Activated T-helper 1 cell treated with Interleukin-2 at 50 U/mL for 16 hours (primary cell): ENCODE data around the gene FAM13A.
"Not testable (repeated sequence)": the region's sequence is repeated elsewhere in the genome, so short reads cannot be mapped to it uniquely, and the experiment has no call there.

Experiments used
- DNase-seq: peaks from one replicate; pipeline ENCODE4 v3.0.0-alpha.2; 2020; ENCODE audit warnings: low read depth

FAM13A gene

GRCh38 chr4:89056953-89057398, at the start of gene FAM13A:
TSS of gene FAM13A (minus strand) at chr4:89057185. CDS start at chr4:89056964, 221 bp downstream.
- no peak for DNase-seq

- DNase-seq = no peak
Measured at GRCh38 chr4:89105726-89106125, 48.7 kb upstream of the FAM13A start.

GRCh38 chr4:89101256-89102161, 44.5 kb upstream of the FAM13A start:
- DNase-seq = no peak

- no peak for DNase-seq
Measured at GRCh38 chr4:89100853-89101252, 43.9 kb upstream of the FAM13A start.

- no peak for DNase-seq
Measured at GRCh38 chr4:89099471-89099870, 42.5 kb upstream of the FAM13A start.

- no peak for DNase-seq
Measured at GRCh38 chr4:89099034-89099433, 42.0 kb upstream of the FAM13A start.

GRCh38 chr4:89078300-89078699, 21.3 kb upstream of the FAM13A start:
- no peak for DNase-seq

DNA sequence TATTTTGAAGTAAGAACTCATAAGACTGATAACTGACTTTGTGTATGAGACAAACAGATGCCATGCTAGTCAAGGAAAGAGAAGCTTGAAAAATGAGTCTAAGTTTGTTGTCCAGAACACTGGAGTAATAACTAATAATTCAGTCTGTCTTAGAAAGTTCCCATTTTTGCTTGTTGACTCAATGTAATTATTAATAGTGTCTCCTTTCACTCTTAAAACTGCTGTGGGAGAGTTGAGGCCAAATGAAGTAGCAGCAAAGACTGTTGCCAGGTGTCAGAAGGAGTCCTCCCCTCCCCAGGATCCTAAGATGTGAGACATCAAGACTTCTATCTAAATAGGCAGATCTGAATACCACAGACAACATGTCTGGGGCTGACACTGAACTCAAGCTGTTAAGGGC, 20.8 kb upstream of the FAM13A start:
- DNase-seq = no peak

DNA sequence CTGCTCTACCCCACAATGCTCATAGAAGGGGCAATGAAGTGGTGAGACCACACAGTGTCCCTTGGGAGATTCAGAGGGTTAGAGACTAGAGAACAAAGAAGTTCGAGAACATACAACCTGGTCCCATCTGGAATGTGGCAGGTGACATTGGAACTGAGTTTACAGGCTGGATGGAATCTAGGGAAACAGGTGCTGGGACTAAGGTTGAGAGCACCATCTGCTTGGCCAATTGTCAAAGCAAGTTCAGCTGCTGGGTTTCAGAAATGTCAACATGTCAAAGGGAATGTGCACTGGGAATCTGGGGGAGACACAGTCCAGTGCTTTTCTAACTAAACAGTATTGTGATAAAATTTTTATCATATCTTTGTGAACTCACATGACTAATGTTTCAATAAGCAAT, 15.9 kb upstream of the FAM13A start:
- no peak for DNase-seq

GRCh38 chr4:89071311-89071710, 14.3 kb upstream of the FAM13A start:
- no peak for DNase-seq

- no peak for DNase-seq
Measured at GRCh38 chr4:89070041-89070440, 13.1 kb upstream of the FAM13A start.

- no peak for DNase-seq
Measured at GRCh38 chr4:89069481-89069880, 12.5 kb upstream of the FAM13A start.

- DNase-seq = no peak
Measured at GRCh38 chr4:89067417-89067816, 10.4 kb upstream of the FAM13A start.

- no peak for DNase-seq
Measured at GRCh38 chr4:89064848-89065247, 7.9 kb upstream of the FAM13A start.

DNA sequence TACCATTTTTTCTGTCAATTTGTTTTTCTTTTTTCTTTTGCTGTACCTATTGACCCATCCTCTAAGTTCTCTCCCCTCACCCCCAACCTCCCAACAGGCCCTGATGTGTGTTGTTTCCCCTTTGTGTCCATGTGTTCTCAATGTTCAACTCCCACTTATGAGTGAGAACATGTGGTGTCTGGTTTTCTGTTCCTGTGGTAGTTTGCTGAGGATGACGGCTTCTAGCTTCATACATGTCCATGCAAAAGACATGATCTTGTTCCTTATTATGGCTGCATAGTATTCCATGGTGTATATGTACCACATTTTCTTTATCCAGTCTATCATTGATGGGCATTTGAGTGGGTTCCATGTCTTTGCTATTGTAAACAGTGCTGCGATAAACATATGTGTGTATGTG, 859 bp upstream of the FAM13A start:
- DNase-seq = not testable (repeated sequence)

GRCh38 chr4:89056292-89056952, 563 bp downstream of the FAM13A start:
- no peak for DNase-seq

DNA sequence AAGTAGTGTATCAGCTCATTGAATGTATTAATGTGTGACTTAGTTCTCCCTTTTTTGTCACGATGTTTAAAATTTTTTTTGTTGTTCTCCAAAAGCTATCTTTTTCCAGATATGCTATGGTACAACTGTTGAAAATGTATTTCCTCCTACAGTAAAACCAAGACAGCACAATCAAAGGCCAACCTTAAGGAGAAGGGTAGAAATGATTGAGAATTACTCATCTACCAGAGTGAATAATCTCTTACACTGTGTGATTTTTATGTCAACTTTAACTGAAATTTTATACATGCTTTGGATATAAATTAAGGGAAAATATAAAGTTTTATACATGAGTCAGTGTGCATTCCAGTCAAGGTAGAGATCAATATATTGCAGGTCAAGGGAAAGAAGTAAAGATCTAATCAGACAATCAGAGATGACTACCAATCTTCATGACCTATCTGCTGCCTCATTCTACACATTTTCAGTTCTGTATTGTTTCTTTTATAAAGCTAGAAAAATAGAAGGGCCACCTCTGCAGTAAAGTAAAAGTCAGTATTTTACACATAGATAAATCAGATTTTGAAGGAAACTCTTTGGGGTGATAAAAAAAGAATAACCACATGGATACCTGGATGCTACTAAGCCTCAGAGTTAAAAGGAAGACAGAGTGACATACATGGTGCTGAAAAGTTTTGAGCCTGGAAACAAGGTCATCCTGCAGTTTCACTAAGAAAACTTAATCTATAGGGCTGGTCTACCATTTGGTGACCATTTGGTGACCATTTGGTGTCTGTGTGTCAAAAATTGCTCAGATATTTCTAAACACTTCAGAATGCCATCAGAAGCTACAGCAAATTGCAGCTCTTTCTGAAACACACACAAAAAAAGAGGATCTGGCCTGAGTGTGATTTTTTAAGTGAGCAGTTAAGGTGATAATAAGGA, 1.6 kb downstream of the FAM13A start:
- no peak for DNase-seq

- DNase-seq = no peak
Measured at GRCh38 chr4:89054627-89055026, 2.4 kb downstream of the FAM13A start.

- DNase-seq = no peak
Measured at GRCh38 chr4:89049853-89050252, 7.1 kb downstream of the FAM13A start.

- no peak for DNase-seq
Measured at GRCh38 chr4:89048906-89049601, 7.9 kb downstream of the FAM13A start.

DNA sequence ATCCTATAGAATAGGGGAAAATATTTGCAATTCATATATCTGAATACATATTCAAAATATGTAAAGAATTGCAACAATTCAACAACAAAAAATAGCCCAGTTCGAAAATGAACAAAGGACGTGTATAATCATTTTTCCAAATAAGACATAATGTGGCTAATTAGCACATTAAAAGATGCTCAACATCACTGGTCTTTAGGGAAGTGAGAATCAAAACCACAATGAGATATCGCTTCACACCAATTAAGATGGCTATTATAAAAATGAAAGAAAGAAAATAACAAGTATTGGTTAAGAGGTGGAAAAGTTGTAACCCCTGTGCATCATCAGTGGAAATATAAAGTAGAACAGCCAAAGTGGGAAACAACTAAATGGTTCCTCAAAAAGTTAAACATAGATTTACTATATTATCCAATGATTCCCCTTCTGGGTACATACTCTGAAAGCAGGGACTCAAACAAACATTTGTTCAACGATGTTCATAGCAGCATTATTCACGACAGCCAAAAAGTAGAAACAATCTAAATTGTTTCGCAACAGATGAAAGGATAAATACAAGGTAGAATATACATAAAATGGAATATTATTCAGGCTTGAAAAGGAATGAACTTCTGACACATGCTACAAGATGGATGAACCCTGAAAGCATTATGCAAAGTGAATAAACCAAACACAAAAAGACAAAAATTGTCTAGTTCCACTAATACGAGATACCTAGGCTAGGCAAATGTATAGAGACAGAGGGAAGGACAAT, 12.7 kb downstream of the FAM13A start:
- DNase-seq = no peak
